ENCODE measurements around the gene METTL13. TPM values are rescaled to one million over a fixed set of nuclear protein-coding genes. Genes with fewer than 3 reads are reported as not detected.

METTL13 gene
- total RNA-seq, 1 experiment from 2014 or later: 64.5 TPM

DNA sequence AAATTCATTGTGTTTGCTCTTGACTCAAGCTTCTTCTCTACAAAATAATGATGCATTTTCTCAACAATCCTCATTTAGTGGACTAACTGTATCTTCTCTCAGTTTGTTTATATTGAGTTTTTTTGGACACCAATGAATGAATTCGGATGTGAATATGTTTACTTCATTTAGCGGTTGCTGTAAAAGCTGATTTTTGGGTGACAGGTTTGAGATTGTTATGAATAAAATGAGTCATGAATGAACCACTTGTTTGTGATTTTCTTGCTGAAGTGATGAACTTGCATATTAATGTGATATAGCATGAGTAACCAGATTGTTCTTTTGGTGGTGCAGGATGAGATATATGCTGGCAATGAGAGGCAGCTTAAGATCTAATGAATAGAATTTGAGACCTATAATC lies 62.9 kb downstream of the METTL13 start:
- Histone ChIP-seq H3K23ac (ENCODE audit: insufficient read length, low read depth, low read length) (no peak overlapping the region), H3K27ac (ENCODE audit: insufficient read length, low read depth, low read length) (no peak overlapping the region), H3K9me3 (ENCODE audit: control insufficient read depth, low read depth, low read length) (no peaks in the 10 kb centered on the region), H2BK20ac (ENCODE audit: low read depth, low read length, poor library complexity, severe bottlenecking) (no peak overlapping the region), H2AFZ (ENCODE audit: low read length) (no peak overlapping the region), H3T11ph (ENCODE audit: low read length) (no peak overlapping the region), H3K23me2 (ENCODE audit: insufficient read length, low read depth, low read length, poor library complexity, severe bottlenecking) (peaks cover 12% of the 10 kb centered on the region), H2BK120ac (ENCODE audit: low read depth, low read length, poor library complexity, severe bottlenecking) (no peak overlapping the region), H3K4me1 (ENCODE audit: insufficient read depth, low read length) (no peaks in the 10 kb centered on the region), H2BK12ac (ENCODE audit: insufficient read length, low read depth, low read length) (no peak overlapping the region), H3K4me2 (ENCODE audit: insufficient read depth, insufficient read length, low read length) (no peak overlapping the region), H3K4ac (ENCODE audit: low read depth, low read length) (no peak overlapping the region), H3K79me1 (ENCODE audit: insufficient read depth, low read depth, low read length, poor library complexity, severe bottlenecking) (no peaks in the 10 kb centered on the region), H4K5ac (ENCODE audit: insufficient read length, low read depth, low read length) (no peak overlapping the region), H3K79me2 (ENCODE audit: insufficient read depth, low read length) (no peaks in the 10 kb centered on the region), H3K56ac (ENCODE audit: insufficient read length, low read depth, low read length) (no peak overlapping the region), H3K18ac (ENCODE audit: insufficient read length, low read depth, low read length) (no peak overlapping the region), H4K20me1 (ENCODE audit: control insufficient read depth, insufficient read depth, insufficient read length) (no peaks in the 10 kb centered on the region), H3K14ac (ENCODE audit: insufficient read depth, low read length) (no peak overlapping the region), H2AK5ac (ENCODE audit: insufficient read length, low read length) (no peak overlapping the region), H4K8ac (replicated peaks; ENCODE audit: insufficient read length, low read depth, low read length) (no peak overlapping the region), H3K27me3 (ENCODE audit: insufficient read depth, low read length) (no peaks in the 10 kb centered on the region; the same call in 1 of the 2 replicates), H2BK5ac (ENCODE audit: insufficient read length, low read length) (no peak overlapping the region), H2BK15ac (ENCODE audit: low read depth, low read length) (no peak overlapping the region), H3K9ac (ENCODE audit: extremely low read depth, insufficient read length, low read length) (no peak overlapping the region), H4K91ac (ENCODE audit: insufficient read length, low read depth, low read length) (no peak overlapping the region)
- no peak for DNase-seq
- Mint-ChIP-seq H3K9me3 (no peaks in the 10 kb centered on the region; a peak in 2 of 5 replicates), H3K36me3 (ENCODE audit: insufficient read depth in 1 of 3, low read depth in 3 of 3) (no peaks in the 10 kb centered on the region), H3K27ac (no peak overlapping the region), H3K4me1 (peaks cover 19 to 20% of the 10 kb centered on the region in 2 experiments), H3K4me3 (no peak overlapping the region), H3K27me3 (ENCODE audit: low read depth) (peaks cover 27% of the 10 kb centered on the region)
- TF ChIP-seq, protein P1, sequence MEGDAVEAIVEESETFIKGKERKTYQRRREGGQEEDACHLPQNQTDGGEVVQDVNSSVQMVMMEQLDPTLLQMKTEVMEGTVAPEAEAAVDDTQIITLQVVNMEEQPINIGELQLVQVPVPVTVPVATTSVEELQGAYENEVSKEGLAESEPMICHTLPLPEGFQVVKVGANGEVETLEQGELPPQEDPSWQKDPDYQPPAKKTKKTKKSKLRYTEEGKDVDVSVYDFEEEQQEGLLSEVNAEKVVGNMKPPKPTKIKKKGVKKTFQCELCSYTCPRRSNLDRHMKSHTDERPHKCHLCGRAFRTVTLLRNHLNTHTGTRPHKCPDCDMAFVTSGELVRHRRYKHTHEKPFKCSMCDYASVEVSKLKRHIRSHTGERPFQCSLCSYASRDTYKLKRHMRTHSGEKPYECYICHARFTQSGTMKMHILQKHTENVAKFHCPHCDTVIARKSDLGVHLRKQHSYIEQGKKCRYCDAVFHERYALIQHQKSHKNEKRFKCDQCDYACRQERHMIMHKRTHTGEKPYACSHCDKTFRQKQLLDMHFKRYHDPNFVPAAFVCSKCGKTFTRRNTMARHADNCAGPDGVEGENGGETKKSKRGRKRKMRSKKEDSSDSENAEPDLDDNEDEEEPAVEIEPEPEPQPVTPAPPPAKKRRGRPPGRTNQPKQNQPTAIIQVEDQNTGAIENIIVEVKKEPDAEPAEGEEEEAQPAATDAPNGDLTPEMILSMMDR (conservative IDR thresholded peaks at IDR 0.05): no peak
- WGBS (ENCODE audit: extremely low coverage, insufficient read length, low lambda C conversion rate): no CpG with 5 or more reads among the region's 2 CpGs
